Bronchial epithelial cell (primary cell): ENCODE results near the gene PPP2R2C. TPM values are rescaled to one million over a fixed set of nuclear protein-coding genes. Genes with fewer than 3 reads are reported as not detected.

Experiments used
- DNase-seq: peaks from one replicate; pipeline ENCODE4 v3.0.0-alpha.2; 2010; ENCODE audit warnings: low read depth
- FAIRE-seq: peaks from 2 replicates; lab custom pipeline; 2011; peaks lifted over from hg19 to GRCh38; lab: Jason Lieb, UNC
- H3K27me3 ChIP-seq: 2 replicates; pipeline ENCODE4 v1.5.1; 2011; ENCODE audit warnings: low read length; ENCODE audit not compliant: control insufficient read depth, insufficient read depth
- H3K36me3 ChIP-seq: 2 replicates; pipeline ENCODE4 v1.5.1; 2011; ENCODE audit warnings: low read length; ENCODE audit not compliant: control insufficient read depth, insufficient read depth
- H3K4me3 ChIP-seq: 2 replicates; pipeline ENCODE4 v1.5.1; 2011; ENCODE audit warnings: mild to moderate bottlenecking, low read depth, low read length, control low read depth
- CTCF ChIP-seq: IDR thresholded peaks from 2 replicates; pipeline ENCODE4 v1.5.1; 2011; ENCODE audit warnings: mild to moderate bottlenecking, moderate library complexity, low read length, control low read depth, inconsistent platforms; ENCODE audit not compliant: insufficient read depth, severe bottlenecking
- total RNA-seq: library from RNA; depleted of rRNA; stranded (reverse); fragments of >200 nt; gene quantifications from 2 replicates; pipeline ENCODE4 v1.2.1, GENCODE V29; 2014

PPP2R2C gene
- total RNA-seq, 1 donor from 2014 or later, result 1.1 TPM

GRCh38 chr4:6278801-6279197 lies 193.6 kb downstream of the PPP2R2C start:
- H3K4me3 ChIP-seq, result no peak overlapping the region
- TF ChIP-seq CTCF, result no peak
- H3K27me3 ChIP-seq, result no peaks in the 10 kb centered on the region
- DNase-seq, result no peak
- no peaks in the 10 kb centered on the region for H3K36me3 ChIP-seq
- FAIRE-seq, result no peak

GRCh38 chr4:6277935-6278800 lies 194.2 kb downstream of the PPP2R2C start:
- TF ChIP-seq CTCF, result no peak
- DNase-seq (no peak), FAIRE-seq (no peak)
- no peak overlapping the region for H3K4me3 ChIP-seq
- H3K36me3 ChIP-seq, result no peaks in the 10 kb centered on the region
- no peaks in the 10 kb centered on the region for H3K27me3 ChIP-seq

GRCh38 chr4:6277139-6277802 lies 195.1 kb downstream of the PPP2R2C start:
- DNase-seq (no peak), FAIRE-seq (no peak)
- TF ChIP-seq CTCF, result no peak
- no peak overlapping the region for H3K4me3 ChIP-seq
- no peaks in the 10 kb centered on the region for H3K36me3 ChIP-seq
- H3K27me3 ChIP-seq, result no peaks in the 10 kb centered on the region

- H3K36me3 ChIP-seq, result no peaks in the 10 kb centered on the region
- TF ChIP-seq CTCF, result no peak
- H3K27me3 ChIP-seq, result no peaks in the 10 kb centered on the region
- FAIRE-seq, result no peak
- H3K4me3 ChIP-seq, result no peak overlapping the region
- no peak for DNase-seq
Measured at GRCh38 chr4:6275898-6276806, 196.3 kb downstream of the PPP2R2C start.

GRCh38 chr4:6275351-6275750 lies 197.1 kb downstream of the PPP2R2C start:
- H3K27me3 ChIP-seq, result no peaks in the 10 kb centered on the region
- no peak overlapping the region for H3K4me3 ChIP-seq
- no peak for TF ChIP-seq CTCF
- H3K36me3 ChIP-seq, result no peaks in the 10 kb centered on the region
- no peak for DNase-seq
- no peak for FAIRE-seq
